ENCODE measurements around the gene RSPH6A.
"Not testable (repeated sequence)": the region's sequence is repeated elsewhere in the genome, so short reads cannot be mapped to it uniquely, and the experiment has no call there.

Gene RSPH6A

DNA sequence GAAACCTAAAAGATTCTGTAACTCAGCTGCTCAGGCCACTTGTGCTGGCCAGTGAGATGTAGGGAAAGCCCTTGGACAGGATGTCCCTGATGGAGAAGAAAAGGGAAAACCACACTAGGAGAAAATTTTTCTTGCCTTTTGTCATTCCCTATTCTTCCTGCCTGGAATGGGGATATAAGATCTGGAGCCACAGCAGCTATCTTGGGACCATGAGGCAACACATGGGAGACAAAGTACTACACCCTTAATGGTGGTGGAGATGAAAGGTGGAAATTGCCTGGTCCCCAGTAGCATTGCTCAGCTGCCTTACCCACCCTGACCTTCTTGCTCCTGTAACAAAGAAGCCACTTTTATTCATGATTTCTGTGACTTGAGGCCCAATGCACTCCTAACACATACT is 9.4 kb downstream of the RSPH6A start:
- no peak for DNase-seq (ENCODE audit: extremely low spot score, insufficient read length, low read depth)
- no peak for FAIRE-seq

DNA sequence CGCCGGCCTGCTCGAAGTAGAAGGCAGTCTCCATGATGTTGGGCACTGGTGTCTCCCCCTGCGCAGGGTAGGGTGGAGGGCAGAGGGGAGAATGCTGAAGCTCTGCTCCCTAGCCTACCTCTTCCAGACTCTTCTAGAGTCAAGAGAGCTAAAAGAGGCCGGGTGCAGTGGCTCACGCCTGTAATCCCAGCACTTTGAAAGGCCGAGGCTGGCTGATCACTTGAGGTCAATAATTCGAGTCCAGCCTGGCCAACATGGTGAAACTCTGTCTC is 10.2 kb downstream of the RSPH6A start:
- no peak for DNase-seq (ENCODE audit: extremely low spot score, insufficient read length, low read depth)
- FAIRE-seq = no peak

DNA sequence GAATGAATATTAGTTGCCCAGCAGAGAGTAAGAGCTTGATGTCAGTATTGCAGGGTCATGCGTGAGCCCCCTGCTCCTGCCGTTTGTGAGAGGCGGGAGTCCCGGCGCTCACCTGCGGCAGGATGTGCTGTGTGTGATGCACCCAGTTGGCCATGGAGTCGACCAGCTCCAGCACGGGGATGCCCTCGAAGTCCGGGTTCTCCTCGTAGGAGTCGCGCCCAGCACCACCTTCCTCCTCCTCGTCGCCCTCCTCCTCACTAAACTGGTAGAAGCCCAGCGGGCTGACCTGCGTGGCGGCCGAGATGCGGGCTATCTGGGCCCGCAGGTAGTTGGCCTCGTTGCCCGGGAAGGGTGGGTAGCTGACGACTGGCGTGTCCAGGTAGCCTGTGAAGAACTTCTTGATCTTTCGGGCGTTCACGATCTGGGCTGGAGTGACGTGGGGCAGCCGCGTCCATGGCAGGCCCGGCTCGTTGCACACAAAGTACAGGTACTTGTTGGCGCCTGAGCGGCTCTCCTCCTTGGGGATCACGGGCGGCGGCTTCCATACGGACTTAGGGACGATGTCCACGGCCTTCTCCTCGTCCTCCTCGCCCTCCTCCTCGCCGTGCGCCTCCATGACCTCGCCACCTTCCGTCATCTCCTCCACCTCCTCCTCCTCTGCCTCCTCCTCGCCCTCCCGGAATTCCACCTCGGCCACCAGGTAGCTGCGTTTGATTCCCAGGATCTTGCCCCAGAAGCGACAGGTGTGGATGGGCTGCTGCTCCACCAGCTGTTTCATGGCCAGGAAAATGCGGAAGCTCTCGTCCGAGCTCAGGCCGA is 10.8 kb downstream of the RSPH6A start:
- FAIRE-seq (no peak), DNase-seq (ENCODE audit: extremely low spot score, insufficient read length, low read depth) (no peak)

DNA sequence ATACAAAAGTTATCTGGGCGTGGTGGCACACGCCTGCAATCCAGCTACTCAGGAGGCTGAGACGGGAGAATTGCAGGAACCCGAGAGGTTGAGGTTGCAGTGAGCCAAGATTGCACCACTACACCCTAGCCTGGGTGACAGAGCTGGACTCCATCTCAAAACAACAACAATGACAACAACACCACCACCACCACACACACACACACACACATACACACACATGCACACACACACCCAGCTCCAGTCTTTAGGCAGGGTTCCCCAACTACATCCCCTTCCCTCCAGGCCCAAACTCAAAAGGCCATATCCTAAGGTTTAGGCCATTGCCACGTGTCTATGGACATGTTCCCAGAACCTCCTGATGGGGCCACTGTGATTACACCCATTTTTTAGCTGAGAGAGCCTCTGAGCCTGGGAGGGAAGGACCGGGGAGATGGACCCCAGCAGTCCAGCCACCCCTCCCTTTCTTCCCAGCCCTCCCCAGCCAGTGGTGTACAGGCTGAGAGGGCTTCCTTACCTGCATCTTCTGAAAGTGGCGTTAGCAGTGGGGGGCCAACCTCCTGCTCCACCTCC is 13.4 kb downstream of the RSPH6A start:
- no peak for FAIRE-seq

DNA sequence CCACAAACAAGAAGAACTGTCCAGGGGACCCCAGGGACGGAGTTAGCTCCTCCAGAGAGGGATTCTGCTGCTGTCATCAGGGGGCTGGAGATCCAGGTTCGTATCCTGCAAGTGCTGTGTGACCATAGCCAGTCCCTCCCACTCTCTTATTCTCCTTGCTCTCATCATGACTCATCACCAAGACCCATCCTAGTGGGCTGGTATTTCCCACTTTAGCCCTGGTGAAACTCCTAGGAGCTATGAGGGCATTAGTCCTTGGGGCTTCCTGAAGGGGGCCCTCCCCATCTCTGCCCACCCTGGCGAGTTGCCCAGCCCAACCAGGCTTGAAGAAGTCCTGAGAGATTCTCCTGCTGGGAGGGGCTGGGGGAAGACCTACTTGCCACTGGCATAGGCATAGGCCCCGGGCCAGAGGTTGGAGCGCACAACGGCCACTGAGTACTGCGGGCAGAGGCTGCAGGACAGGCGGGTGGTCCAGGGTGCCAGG is 15.0 kb downstream of the RSPH6A start:
- FAIRE-seq (no peak), DNase-seq (ENCODE audit: extremely low spot score, insufficient read length, low read depth) (no peak)

More for the DNA sequence above, 13.4 kb downstream of the RSPH6A start:
- DNase-seq (ENCODE audit: extremely low spot score, insufficient read length, low read depth) = no peak

DNA sequence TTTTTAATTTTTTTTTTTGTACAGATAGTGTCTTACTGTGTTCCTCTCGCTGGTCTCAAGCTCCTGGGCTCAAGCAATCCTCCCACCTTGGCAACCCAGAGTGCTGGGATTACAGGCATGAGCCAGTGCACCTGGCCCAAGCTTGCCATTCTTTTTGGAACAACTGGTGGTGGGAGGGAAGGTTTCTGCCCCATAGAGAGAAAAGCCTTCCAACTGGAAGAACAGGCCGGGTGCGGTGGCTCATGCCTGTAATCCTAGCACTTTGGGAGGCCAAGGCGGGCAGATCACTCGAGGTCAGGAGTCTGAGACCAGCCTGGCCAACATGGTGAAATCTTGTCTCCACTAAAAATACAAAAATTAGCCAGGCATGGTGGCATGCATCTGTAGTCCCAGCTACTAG is 15.6 kb downstream of the RSPH6A start:
- not testable (repeated sequence) for DNase-seq (ENCODE audit: extremely low spot score, insufficient read length, low read depth); FAIRE-seq

DNA sequence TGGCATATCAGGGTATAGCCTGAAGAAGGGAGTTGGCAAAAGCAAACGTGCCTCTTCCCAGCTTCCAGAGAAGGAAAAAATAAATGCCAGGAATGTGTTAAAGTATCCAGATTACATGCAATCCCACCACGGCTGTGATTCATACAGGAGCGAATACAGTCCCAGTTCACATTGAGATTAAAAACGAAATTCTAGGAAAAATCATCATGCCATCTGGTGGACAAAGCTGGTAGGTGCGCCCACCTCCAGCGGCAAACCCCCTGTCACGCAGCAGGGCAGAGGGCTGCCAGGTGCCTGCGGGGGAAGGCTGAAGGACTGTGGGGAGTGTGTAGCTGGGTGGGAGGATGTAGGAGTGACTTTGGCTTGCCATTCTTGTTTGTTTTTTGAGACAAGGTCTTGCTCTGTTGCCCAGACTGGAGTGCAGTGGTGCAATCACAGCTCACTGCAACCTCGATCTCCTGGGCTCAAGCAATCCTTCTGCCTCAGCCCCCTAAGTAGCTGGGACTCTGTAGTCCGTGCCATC is 16.1 kb downstream of the RSPH6A start:
- peak; percentile 95 for FAIRE-seq
- DNase-seq (ENCODE audit: extremely low spot score, insufficient read length, low read depth) = peak; percentile 67

DNA sequence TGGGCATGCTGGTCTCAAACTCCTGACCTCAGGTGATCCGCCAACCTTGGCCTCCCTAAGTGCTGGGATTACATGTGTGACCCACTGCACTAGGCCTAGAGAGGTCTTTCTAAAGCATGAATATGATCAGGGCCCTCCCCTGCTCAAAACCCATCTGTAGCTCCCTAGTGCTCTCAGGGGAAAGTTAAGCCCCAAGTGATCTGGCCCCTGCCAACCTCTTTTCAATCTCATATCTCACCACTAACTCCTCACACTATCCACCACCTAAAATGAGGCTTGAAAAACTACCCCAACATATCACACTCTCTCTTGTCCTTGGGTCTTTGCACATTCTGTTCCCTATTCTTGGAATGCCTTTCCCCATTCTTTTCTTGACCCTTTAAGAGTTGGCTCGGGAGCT is 20.5 kb downstream of the RSPH6A start:
- no peak for DNase-seq (ENCODE audit: extremely low spot score, insufficient read length, low read depth)
- no peak for FAIRE-seq

DNA sequence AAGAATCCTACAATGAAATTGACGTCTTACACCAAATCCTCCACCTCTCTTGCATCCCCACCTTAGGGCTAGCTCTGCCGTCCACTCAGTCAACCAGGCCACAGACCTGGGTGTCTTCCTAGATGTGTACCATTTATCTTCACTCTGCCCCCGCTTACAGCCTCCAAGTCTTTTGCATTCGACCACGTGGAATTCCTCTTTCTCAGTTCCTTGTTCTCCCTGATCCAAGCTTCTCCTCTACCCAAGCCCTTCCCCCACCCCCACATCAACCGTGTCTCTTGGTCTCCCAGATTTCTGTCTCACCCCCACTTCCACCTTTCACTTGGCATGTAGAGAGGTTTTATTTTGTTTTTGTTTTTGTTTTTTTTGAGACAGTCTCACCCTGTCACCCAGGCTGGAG is 21.2 kb downstream of the RSPH6A start:
- no peak for FAIRE-seq

DNA sequence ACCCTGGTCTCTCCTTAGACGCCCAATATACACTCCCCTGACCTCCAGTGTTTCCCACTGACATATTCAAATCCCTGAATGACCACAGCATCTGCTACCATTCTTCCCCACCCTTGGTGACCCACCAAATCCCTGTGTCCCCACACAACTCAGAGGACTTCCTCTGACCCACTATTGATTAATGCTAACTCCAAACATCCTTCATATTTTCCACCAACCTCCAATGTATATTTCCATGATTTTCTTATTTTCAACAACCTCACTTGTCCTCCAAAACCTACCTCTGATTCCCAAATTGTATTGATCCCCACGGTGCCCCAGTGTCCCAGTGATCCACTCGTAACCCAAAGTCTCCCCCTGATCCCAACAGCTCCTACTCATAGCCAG is 21.9 kb downstream of the RSPH6A start:
- DNase-seq (ENCODE audit: extremely low spot score, insufficient read length, low read depth) (no peak), FAIRE-seq (no peak)

More for the DNA sequence above, 21.2 kb downstream of the RSPH6A start:
- DNase-seq (ENCODE audit: extremely low spot score, insufficient read length, low read depth) = no peak

DNA sequence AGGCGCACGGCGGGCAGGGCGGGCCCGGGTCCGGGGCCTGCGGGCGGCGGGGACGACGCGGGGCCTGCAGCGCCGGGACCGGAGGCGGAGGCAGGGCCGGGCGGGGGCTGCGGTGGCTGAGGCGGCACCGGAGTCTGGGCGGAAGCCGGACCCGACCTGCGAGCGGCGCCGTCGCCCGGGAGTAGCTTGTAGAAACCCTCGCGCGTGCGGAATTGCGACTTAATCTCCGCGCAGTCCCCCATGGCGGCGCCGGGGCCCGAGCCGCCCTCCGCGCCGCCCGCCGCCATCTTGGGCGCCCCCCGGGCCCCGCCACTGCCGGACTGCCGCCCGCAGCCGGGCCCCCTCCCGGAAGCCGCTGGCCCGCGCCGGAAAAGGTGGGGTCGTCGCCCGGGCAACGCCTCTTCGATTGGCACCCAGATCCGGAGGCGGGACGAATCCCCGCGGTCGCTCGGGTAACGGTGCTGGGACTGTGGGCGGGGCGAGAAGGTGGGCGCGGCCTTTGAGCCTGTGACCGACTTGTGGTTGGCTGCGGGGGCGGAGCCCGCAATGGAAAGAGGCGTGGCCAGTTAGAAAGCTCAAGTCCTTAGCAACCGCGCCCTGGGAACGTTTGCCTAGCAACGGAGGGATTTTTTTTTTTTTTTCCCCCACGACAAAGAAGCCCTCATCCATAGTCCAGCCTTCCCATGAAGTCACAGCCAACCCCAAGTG is 22.5 kb downstream of the RSPH6A start, which contains the start of gene DMWD:
Gene DMWD (minus strand): TSS at position 376 of the 708 bp plus-strand sequence. CDS start 89 bp downstream, at position 287.
- peak; percentile 98 for FAIRE-seq
- DNase-seq (ENCODE audit: extremely low spot score, insufficient read length, low read depth) = peak; percentile 97

DNA sequence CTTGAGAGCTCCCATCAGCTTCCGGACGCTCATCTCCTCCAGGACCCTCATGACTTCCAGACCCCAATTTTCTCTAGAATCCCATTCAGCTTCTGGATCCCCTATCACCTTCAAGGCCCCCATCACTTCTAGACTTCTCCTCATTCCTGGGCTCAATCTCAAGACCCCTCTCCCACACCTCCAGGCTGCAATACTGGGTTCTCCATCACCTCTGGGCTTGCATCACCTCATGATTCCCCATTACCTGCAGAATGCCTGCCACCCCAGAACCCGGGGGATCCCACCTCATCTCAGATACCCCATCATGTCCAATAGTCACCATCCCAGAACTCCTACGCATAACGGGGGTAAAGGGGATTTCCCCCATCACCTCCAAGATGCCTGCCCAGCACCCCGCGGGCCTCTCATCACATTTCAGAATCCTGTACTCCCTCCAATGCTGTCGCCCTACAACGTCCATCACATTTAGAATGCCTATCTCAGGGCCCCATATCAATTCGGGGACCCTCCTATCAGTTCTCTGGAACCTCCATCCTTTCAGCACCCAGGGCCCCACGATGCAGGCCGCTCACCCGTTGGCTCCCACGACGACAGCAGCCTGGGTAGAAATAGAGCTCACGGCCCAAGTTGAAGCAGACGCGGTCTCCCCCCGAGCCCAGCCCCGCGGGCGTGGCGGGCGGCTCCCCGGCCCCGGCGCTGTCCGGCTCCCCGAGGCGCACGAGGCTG is 23.2 kb downstream of the RSPH6A start:
- FAIRE-seq (no peak), DNase-seq (ENCODE audit: extremely low spot score, insufficient read length, low read depth) (no peak)

DNA sequence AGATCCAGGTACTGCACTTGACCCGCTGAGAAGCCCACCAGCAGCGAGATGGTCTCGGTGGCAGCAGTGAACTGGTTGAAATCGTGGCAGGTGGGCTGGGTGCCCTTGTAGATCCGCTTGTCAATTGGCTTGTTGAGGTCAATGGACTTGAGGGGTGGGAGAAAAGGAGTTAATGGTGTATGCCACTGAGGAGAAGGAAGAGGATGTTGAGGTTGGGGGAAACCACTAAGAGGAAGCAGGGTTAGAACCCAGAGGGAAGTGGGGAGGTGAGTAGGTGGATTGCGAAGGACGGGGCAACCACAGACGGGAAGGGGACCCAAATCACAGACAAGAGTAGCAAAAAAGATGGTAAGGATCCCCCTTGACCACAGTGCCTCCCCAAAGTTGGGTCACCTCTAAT is 24.2 kb downstream of the RSPH6A start:
- no peak for DNase-seq (ENCODE audit: extremely low spot score, insufficient read length, low read depth)
- peak; percentile 73 for FAIRE-seq

DNA sequence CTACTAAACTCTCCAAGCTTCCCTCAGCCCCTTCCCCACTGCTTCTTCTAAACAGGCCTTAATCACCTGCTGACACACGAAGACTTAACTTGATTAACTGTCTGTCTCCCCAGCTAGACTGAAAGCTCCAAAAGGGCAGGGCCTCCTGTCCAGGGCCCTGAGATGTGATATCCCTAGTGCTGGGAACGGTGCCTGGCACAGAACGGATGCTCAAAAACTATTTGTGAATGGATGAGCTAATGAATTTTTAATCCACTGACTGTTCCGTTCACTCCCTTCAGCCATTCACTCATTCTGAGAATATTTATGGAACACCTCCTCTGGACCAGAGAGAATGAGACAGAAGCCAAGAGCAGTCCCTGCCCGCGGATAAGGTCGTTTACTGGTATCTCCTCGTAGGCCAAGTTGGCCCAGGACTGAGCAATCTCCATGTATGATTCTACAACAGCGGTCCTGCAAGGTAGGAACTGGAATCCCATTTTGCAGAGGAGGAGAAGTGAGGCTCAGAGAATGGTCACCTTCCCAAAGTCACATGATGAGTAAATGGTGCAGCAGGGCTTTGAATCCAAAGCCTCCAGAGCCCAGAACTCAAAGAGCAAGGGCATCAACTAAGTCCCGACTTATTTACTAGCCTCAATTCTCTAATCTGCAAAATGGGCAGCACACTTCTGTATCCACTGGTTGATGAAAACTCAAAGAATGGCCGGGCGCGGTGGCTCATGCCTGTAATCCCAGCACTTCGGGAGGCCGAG is 25.9 kb downstream of the RSPH6A start:
- DNase-seq (ENCODE audit: extremely low spot score, insufficient read length, low read depth) (no peak), FAIRE-seq (no peak)

DNA sequence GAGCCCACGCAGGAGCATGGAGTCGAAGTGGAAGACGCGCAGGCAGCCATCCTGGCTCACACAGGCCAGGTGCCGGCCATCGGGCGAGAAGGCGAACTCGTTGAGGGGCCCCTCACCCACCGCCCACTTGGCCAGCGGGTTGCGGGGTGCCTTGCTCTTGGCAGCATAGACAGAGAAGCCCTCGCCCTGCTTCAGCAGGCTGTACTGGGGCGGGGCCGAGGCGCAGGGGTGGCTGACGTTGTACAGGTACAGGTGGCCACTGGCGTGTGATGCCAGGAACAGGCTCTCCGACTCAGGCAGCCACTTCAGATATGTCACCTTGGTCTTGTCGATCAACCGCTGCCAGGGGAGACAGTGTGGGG is 28.6 kb downstream of the RSPH6A start:
- DNase-seq (ENCODE audit: extremely low spot score, insufficient read length, low read depth) = no peak
- no peak for FAIRE-seq

DNA sequence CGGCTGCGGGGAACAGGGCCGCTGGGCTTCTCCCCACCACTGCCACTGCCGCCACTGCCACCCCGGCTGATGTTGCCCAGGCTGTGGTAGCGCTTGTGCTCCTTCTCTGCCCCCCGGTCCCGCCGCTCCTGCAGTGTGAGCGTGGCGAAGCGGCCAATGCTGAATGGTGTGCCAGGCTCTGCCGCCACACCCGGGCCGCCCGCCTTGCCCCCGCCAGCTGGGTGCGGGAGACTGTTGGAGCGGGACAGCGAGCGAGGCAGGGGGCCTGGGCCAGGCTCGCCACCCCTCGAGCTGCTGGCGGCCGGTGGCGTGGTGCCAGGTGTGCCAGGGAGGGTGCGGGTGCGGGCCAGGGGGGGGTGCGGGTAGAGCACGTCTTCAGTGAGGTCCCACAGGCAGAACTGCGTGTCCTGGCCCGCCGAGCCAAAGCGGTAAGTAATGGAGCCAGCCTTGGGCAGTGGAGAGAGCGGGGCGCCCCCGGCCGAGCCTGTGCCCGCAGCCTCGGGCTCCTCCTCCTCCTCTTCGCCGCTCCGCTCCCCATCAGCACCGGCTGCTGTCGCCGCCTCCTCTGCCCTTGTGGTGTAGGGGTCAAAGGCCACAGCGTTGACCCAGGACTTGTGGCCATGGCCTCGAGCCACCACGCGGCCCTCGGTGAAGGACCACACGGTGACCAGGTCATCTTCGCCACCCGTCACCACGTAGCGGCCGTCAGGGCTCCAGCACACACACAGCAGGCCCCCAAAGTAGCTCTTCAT is 29.2 kb downstream of the RSPH6A start:
- FAIRE-seq (no peak), DNase-seq (ENCODE audit: extremely low spot score, insufficient read length, low read depth) (no peak)

DNA sequence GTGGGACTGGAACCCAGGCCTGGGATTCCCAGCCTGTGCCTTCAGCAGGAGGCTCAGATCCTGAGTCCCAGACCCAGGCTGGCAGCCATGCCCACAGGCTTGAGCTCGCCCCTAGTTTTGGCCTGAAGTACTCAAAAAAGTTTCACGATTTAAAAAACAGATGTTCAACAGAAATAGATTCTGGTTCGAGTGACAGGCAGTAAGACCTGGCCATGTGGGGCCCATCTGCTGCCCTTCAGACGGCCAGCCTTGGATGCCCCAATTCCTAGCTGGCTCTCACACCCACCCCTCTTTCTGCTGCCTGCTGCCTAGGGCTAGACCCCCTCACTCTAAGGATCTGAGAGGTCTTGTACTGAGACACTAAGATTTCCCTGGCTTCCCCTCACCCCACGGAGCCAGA is 30.0 kb downstream of the RSPH6A start:
- no peak for FAIRE-seq
- no peak for DNase-seq (ENCODE audit: extremely low spot score, insufficient read length, low read depth)

DNA sequence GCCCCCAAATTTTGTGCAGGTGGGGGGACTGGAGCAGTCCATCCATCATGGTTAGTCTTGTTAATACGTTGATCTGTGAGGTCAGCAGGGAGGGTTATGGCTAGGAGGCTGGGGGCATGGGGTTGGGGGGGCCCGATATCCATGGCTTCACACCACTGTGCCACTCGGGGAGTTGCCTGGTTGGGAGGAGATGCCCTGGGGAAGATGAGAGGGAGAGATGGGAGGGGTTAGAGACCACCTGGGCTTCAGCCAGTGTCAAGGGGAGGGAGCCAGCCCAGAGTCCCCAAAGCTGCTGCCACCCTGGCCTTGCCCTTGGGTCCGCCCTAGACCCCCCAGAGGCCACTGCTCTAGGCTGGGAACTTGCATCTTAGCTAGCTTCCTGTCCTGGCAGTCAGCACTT is 31.0 kb downstream of the RSPH6A start:
- FAIRE-seq = no peak
- DNase-seq (ENCODE audit: extremely low spot score, insufficient read length, low read depth) = no peak

All from GM18507 (cell line).